HG03280 (cell line): ENCODE results near the gene ZFC3H1.
"Not testable (repeated sequence)": the region's sequence is repeated elsewhere in the genome, so short reads cannot be mapped to it uniquely, and the experiment has no call there.

ENCODE experiments used
- ATAC-seq: cut with Tn5 transposase; IDR thresholded peaks from one replicate; pipeline ENCODE4 v1.9.1; 2021; ENCODE audit warnings: mild to moderate bottlenecking, moderate library complexity; ENCODE audit not compliant: unreplicated experiment

Gene ZFC3H1

GRCh38 chr12:71587012-71587411 lies 76.6 kb downstream of the ZFC3H1 start:
- ATAC-seq: no peak

DNA sequence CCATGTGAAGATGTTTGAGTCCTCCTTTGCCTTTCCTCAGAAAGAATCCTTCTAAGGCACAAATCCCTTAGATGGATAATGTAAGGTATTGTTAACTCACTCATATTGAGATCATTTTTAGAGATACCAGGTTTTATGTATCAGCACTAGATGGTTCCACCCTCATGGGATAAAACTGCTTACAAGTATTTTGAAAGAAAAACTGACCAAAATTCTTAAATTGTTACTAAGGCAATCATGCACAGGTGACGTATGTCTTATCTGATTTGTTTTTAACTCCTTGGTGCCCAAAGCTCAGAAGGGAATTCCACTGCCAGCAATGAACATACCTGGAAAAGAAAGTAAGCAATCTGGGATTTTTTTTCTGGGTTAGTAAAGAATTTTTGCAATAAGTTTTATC lies 78.4 kb downstream of the ZFC3H1 start:
- no peak for ATAC-seq

DNA sequence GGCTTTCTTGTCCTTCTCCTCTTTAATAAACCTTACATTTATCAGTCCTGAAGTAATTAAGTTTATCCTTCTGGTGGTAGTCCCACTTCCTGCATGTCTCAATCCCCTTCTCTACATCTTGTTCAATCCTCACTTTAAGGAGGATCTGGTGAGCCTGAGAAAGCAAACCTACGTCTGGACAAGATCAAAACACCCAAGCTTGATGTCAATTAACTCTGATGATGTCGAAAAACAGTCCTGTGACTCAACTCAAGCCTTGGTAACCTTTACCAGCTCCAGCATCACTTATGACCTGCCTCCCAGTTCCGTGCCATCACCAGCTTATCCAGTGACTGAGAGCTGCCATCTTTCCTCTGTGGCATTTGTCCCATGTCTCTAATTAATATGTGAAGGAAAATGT lies 79.3 kb downstream of the ZFC3H1 start:
- no peak for ATAC-seq

DNA sequence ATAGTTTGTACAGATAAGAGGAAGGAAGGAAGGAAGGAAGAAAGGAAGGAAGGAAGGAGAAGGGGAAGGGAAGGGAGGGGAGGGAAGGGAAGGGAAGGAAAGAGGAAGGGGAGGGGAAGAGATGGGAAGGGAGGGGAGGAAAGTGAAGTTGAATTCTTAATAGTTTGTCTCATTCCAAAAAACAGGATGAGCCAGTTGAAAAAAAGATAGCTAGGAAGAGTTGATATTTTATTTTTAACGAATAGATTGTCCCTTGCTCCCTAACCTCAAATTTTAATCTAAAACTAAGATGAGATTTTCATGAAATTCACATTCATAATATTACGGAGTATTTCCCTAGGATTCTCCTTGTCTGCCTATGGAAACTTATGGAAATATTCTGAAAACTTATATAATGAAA lies 80.7 kb downstream of the ZFC3H1 start:
- no peak for ATAC-seq

DNA sequence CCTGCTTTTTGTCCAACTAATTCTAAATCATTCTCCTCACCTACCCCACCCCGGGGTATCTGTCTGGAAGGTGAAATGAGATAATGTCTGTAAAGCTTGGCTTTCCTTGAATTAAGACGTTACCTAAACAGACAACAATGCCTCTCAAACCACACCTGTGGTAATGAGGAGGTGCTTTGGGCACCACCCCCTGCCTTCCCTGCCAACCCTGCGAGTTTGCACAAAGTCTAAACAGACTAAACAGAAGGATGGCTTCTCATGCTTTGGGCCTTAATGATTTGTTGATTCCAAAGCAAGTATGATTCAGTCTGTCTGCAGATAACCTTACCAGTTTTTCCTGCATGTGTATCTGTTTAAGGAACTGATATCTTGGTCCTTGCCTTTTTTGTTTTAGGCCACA lies 82.4 kb downstream of the ZFC3H1 start:
- ATAC-seq: no peak

GRCh38 chr12:71578694-71579258 lies 84.9 kb downstream of the ZFC3H1 start:
- no peak for ATAC-seq

DNA sequence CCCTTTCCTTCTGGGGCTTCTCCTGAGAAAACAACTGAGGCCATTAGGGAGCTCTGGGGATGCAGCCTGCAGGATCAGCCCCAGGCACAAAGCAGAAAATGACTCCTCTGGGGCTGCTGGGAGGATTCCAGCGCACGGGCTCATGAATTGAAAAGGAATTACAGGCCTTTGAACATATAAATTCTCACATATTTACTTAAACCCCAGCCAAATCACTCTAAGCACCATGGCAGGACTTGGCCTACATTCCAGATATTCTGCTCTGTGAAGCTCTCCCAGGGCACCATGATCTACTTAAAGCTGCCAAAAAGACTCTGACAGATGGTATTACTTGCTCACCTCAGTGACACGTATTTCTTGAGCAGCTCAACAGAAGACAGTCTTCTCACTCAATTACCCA lies 87.2 kb downstream of the ZFC3H1 start:
- ATAC-seq: no peak

DNA sequence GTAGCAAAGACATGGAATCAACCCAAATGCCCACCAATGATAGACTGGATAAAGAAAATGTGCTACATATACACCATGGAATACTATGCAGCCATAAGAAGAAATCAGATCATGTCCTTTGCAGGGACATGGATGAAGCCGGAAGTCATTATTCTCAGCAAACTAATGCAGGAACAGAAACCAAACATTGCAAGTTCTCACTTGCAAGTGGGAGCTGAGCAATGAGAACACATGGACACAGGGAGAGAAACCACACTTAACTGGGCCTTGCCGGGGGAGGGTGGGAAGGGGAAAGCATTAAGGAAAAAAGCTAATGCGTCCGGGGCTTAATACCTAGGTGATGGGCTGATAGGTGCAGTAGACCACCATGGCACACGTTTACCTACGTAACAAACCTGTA lies 93.8 kb downstream of the ZFC3H1 start:
- ATAC-seq: not testable (repeated sequence)

GRCh38 chr12:71567537-71567936 lies 96.1 kb downstream of the ZFC3H1 start:
- ATAC-seq: no peak

- no peak for ATAC-seq
These were observed 97.0 kb downstream of the ZFC3H1 start for GRCh38 chr12:71566655-71567054.

GRCh38 chr12:71565535-71565934 lies 98.1 kb downstream of the ZFC3H1 start:
- ATAC-seq: no peak

- ATAC-seq: no peak
These were observed 100.7 kb downstream of the ZFC3H1 start for GRCh38 chr12:71562676-71563595.
